CD4-positive, CD25-positive, alpha-beta regulatory T cell (primary cell): Measurements from ENCODE around the gene PRSS16. TPM values are rescaled to one million over a fixed set of nuclear protein-coding genes. Genes with fewer than 3 reads are reported as not detected.

ENCODE experiments used
- ATAC-seq, 2 donors: fragments of 150-1000 bp; cut with Tn5 transposase; one replicate each; pipeline ENCODE4 v1.10.0; 2021; ENCODE audit warnings: low read depth in 2 of 2, moderate number of reproducible peaks in 2 of 2, moderate library complexity in 1 of 2
- DNase-seq, 3 donors: peaks; one replicate each; pipeline versions ENCODE4 v3.0.0 to v3.0.0-alpha.2; 2012 to 2022; ENCODE audit warnings: mixed read lengths in 1 of 3
- H3K27ac ChIP-seq: one replicate; pipeline ENCODE4 v1.7.0; 2013; ENCODE audit warnings: mild to moderate bottlenecking, low read length; ENCODE audit not compliant: insufficient read depth, poor library complexity, severe bottlenecking
- H3K27me3 ChIP-seq: one replicate; pipeline ENCODE4 v1.7.0; 2013; ENCODE audit warnings: low read length; ENCODE audit not compliant: control insufficient read depth, insufficient read depth
- H3K36me3 ChIP-seq: one replicate; pipeline ENCODE4 v1.7.0; 2013; ENCODE audit warnings: mild to moderate bottlenecking, low read length, moderate library complexity; ENCODE audit not compliant: control insufficient read depth, insufficient read depth
- H3K4me1 ChIP-seq: 2 replicates; pipeline ENCODE4 v1.7.0; 2013; ENCODE audit warnings: mild to moderate bottlenecking, low read length; ENCODE audit not compliant: insufficient read depth, control insufficient read depth, poor library complexity, severe bottlenecking
- H3K4me3 ChIP-seq: one replicate; pipeline ENCODE4 v1.7.0; 2013; ENCODE audit warnings: low read depth, mild to moderate bottlenecking, low read length, moderate library complexity
- H3K9me3 ChIP-seq, 2 experiments: 1 replicate in 1 of 2; 2 replicates in 1 of 2; pipeline ENCODE4 v1.7.0; 2013; ENCODE audit warnings: low read length in 2 of 2, mild to moderate bottlenecking in 1 of 2, moderate library complexity in 1 of 2; ENCODE audit not compliant: control insufficient read depth in 2 of 2
- H3K27ac Mint-ChIP-seq, 3 donors: one replicate each; pipeline ENCODE4 v1.8.0; 2020 to 2022; ENCODE audit warnings: mild to moderate bottlenecking in 3 of 3, mixed read lengths in 3 of 3, moderate library complexity in 2 of 3
- H3K27me3 Mint-ChIP-seq: one replicate; pipeline ENCODE4 v1.8.0; 2022; ENCODE audit warnings: mild to moderate bottlenecking, mixed read lengths
- H3K36me3 Mint-ChIP-seq: one replicate; pipeline ENCODE4 v1.8.0; 2020; ENCODE audit warnings: mixed read lengths
- H3K4me1 Mint-ChIP-seq, 4 donors: one replicate each; pipeline ENCODE4 v1.8.0; 2020 to 2022; ENCODE audit warnings: mixed read lengths in 4 of 4, mild to moderate bottlenecking in 1 of 4
- H3K4me3 Mint-ChIP-seq, 4 donors: one replicate each; pipeline ENCODE4 v1.8.0; 2020 to 2022; ENCODE audit warnings: mild to moderate bottlenecking in 4 of 4, mixed read lengths in 4 of 4, moderate library complexity in 3 of 4
- H3K9me3 Mint-ChIP-seq, 7 donors: one replicate each; pipeline ENCODE4 v1.8.0; 2020 to 2022; ENCODE audit warnings: mixed read lengths in 7 of 7, mild to moderate bottlenecking in 3 of 7, moderate library complexity in 2 of 7
- polyA plus RNA-seq, 4 donors: library from polyadenylated mRNA; unstranded; fragments of 300-500 nt; fragmentation: Illumina TruSeq; gene quantifications; one replicate each; pipeline ENCODE4 v1.2.3, GENCODE V29; 2021
- total RNA-seq: library from RNA; stranded (reverse); gene quantifications from one replicate; pipeline ENCODE4 v1.2.3, GENCODE V29; 2022

PRSS16 gene
- total and polyA plus RNA-seq, 5 donors from 2014 or later: 0.19 to 1.7 (median 0.49) TPM

- no peaks in the 10 kb centered on the region for H3K4me1 ChIP-seq
- H3K4me3 ChIP-seq: no peak overlapping the region
- Mint-ChIP-seq H3K27me3 (peaks cover 83% of the 10 kb centered on the region), H3K36me3 (no peaks in the 10 kb centered on the region), H3K27ac (no peak overlapping the region), H3K4me3 (peak overlapping the region in 2 of 4 donors; percentile 17 to 26), H3K9me3 (peaks cover 3 to 16% (median 9%) of the 10 kb centered on the region in 7 donors), H3K4me1 (peaks cover 8 to 16% (median 10%) of the 10 kb centered on the region in 4 donors)
- peak in 1 of 3 donors; percentile 28 for DNase-seq
- H3K27me3 ChIP-seq: peaks cover 58% of the 10 kb centered on the region
- H3K27ac ChIP-seq: no peak overlapping the region
- H3K9me3 ChIP-seq: peaks cover 14% of the 10 kb centered on the region in 2 experiments
- no peak for ATAC-seq
- H3K36me3 ChIP-seq: no peaks in the 10 kb centered on the region
These were observed 10.3 kb upstream of the PRSS16 start for GRCh38 chr6:27237089-27237803.

- Mint-ChIP-seq H3K4me1 (peaks cover 8 to 16% (median 10%) of the 10 kb centered on the region in 4 donors), H3K27me3 (peaks cover 90% of the 10 kb centered on the region), H3K4me3 (peak overlapping the region in 1 of 4 donors; percentile 59), H3K36me3 (no peaks in the 10 kb centered on the region), H3K9me3 (peaks cover 3 to 16% (median 9%) of the 10 kb centered on the region in 7 donors), H3K27ac (peak overlapping the region in 1 of 3 donors; percentile 24)
- Histone ChIP-seq H3K9me3 (peaks cover 12 to 14% of the 10 kb centered on the region in 2 experiments), H3K4me3 (no peak overlapping the region), H3K36me3 (no peaks in the 10 kb centered on the region), H3K4me1 (no peaks in the 10 kb centered on the region), H3K27me3 (peaks cover 58% of the 10 kb centered on the region), H3K27ac (no peak overlapping the region)
- no peak for DNase-seq
- no peak for ATAC-seq
These were observed 9.2 kb upstream of the PRSS16 start for GRCh38 chr6:27238010-27238983.

- Mint-ChIP-seq H3K9me3 (peaks cover 3 to 16% (median 9%) of the 10 kb centered on the region in 7 donors), H3K27me3 (peaks cover 87% of the 10 kb centered on the region), H3K4me3 (no peak overlapping the region), H3K27ac (no peak overlapping the region), H3K4me1 (peaks cover 8 to 16% (median 10%) of the 10 kb centered on the region in 4 donors), H3K36me3 (no peaks in the 10 kb centered on the region)
- Histone ChIP-seq H3K4me1 (no peaks in the 10 kb centered on the region), H3K27ac (no peak overlapping the region), H3K9me3 (peaks cover 12 to 14% of the 10 kb centered on the region in 2 experiments), H3K4me3 (no peak overlapping the region), H3K27me3 (peaks cover 50% of the 10 kb centered on the region), H3K36me3 (no peaks in the 10 kb centered on the region)
- no peak for DNase-seq
- no peak for ATAC-seq
These were observed 8.2 kb upstream of the PRSS16 start for GRCh38 chr6:27239258-27239657.

GRCh38 chr6:27241443-27241842 lies 6.1 kb upstream of the PRSS16 start:
- Histone ChIP-seq H3K4me1 (no peaks in the 10 kb centered on the region), H3K36me3 (no peaks in the 10 kb centered on the region), H3K9me3 (peaks cover 9 to 14% of the 10 kb centered on the region in 2 experiments), H3K27ac (no peak overlapping the region), H3K4me3 (no peak overlapping the region), H3K27me3 (peaks cover 44% of the 10 kb centered on the region)
- DNase-seq (no peak), ATAC-seq (no peak)
- Mint-ChIP-seq H3K36me3 (no peaks in the 10 kb centered on the region), H3K4me3 (no peak overlapping the region), H3K27me3 (peaks cover 70% of the 10 kb centered on the region), H3K27ac (no peak overlapping the region), H3K4me1 (peaks cover 3 to 10% (median 8%) of the 10 kb centered on the region in 4 donors), H3K9me3 (peaks cover 0 to 14% (median 6%) of the 10 kb centered on the region in 7 donors)

GRCh38 chr6:27242589-27243265 lies 4.8 kb upstream of the PRSS16 start:
- Histone ChIP-seq H3K36me3 (no peaks in the 10 kb centered on the region), H3K27ac (no peak overlapping the region), H3K4me3 (no peak overlapping the region), H3K4me1 (no peaks in the 10 kb centered on the region), H3K9me3 (peaks cover 2 to 3% of the 10 kb centered on the region in 2 experiments), H3K27me3 (peaks cover 34% of the 10 kb centered on the region)
- Mint-ChIP-seq H3K4me3 (no peak overlapping the region), H3K36me3 (no peaks in the 10 kb centered on the region), H3K4me1 (peaks cover 0 to 5% (median 3%) of the 10 kb centered on the region in 4 donors), H3K27me3 (peaks cover 57% of the 10 kb centered on the region), H3K9me3 (peaks cover 0 to 7% (median 3%) of the 10 kb centered on the region in 7 donors), H3K27ac (no peak overlapping the region)
- ATAC-seq: no peak
- DNase-seq: no peak

- peaks cover 39% of the 10 kb centered on the region for H3K27me3 ChIP-seq
- peaks cover 49% of the 10 kb centered on the region for H3K27me3 Mint-ChIP-seq
These were observed 1.3 kb downstream of the PRSS16 start for GRCh38 chr6:27248783-27249182.

More at GRCh38 chr6:27248783-27249182, 1.3 kb downstream of the PRSS16 start:
- Mint-ChIP-seq H3K9me3 (peaks cover 0 to 2% (median 0%) of the 10 kb centered on the region in 7 donors), H3K4me3 (no peak overlapping the region), H3K36me3 (no peaks in the 10 kb centered on the region), H3K27ac (no peak overlapping the region), H3K4me1 (peaks cover 0 to 18% (median 9%) of the 10 kb centered on the region in 4 donors)
- no peak overlapping the region for H3K4me3 ChIP-seq
- H3K4me1 ChIP-seq: peaks cover 18% of the 10 kb centered on the region
- ATAC-seq (no peak), DNase-seq (no peak)
- no peak overlapping the region for H3K27ac ChIP-seq
- no peaks in the 10 kb centered on the region for H3K9me3 ChIP-seq
- H3K36me3 ChIP-seq: no peaks in the 10 kb centered on the region
